Neural cell (in vitro differentiated cells): ENCODE data around the gene NCF2. TPM values are rescaled to one million over a fixed set of nuclear protein-coding genes. Genes with fewer than 3 reads are reported as not detected.

Experiments used
- H2AFZ ChIP-seq: fragments of 200-600, 300-800 bp; sonication (generic), shearing (Covaris generic); 2 replicates; pipeline ENCODE4 v1.6.0; 2014; ENCODE audit warnings: low read depth, mild to moderate bottlenecking, antibody characterized with exemption, low read length, moderate library complexity
- H3F3A ChIP-seq: fragments of 200-600 bp; shearing (Covaris generic); 2 replicates; pipeline ENCODE4 v1.6.1; 2016; ENCODE audit warnings: mild to moderate bottlenecking, moderate library complexity, mixed read lengths, antibody characterized with exemption, low read length; ENCODE audit not compliant: insufficient read depth, poor library complexity, severe bottlenecking
- H3K27ac ChIP-seq: fragments of 200-600, 300-800 bp; sonication (generic), shearing (Covaris generic); 2 replicates; pipeline ENCODE4 v1.5.1; 2014; ENCODE audit warnings: mild to moderate bottlenecking, low read length, moderate library complexity
- H3K27me3 ChIP-seq: fragments of 300-800, 200-600 bp; sonication (generic), shearing (Covaris generic); 2 replicates; pipeline ENCODE4 v1.6.0; 2014; ENCODE audit warnings: mild to moderate bottlenecking, low read depth, low read length, moderate library complexity; ENCODE audit not compliant: insufficient read depth
- H3K36me3 ChIP-seq: fragments of 300-800, 200-600 bp; sonication (generic), shearing (Covaris generic); 2 replicates; pipeline ENCODE4 v1.5.1; 2014; ENCODE audit warnings: mild to moderate bottlenecking, antibody characterized with exemption, low read length, moderate library complexity; ENCODE audit not compliant: insufficient read depth
- H3K4me2 ChIP-seq: fragments of 300-800, 200-600 bp; sonication (generic), shearing (Covaris generic); 2 replicates; pipeline ENCODE4 v1.6.0; 2014; ENCODE audit warnings: mild to moderate bottlenecking, low read length
- H3K4me3 ChIP-seq: fragments of 300-800, 200-600 bp; sonication (generic), shearing (Covaris generic); 2 replicates; pipeline ENCODE4 v1.5.1; 2014; ENCODE audit warnings: mild to moderate bottlenecking, low read length, moderate library complexity
- H3K79me2 ChIP-seq: fragments of 200-600 bp; shearing (Covaris generic); replicated peaks from 2 replicates; pipeline ENCODE4 v1.6.0; 2014; ENCODE audit warnings: mild to moderate bottlenecking, low read length, moderate library complexity; ENCODE audit not compliant: insufficient read depth
- H3K9ac ChIP-seq: fragments of 300-800, 200-600 bp; sonication (generic), shearing (Covaris generic); 2 replicates; pipeline ENCODE4 v1.6.1; 2016; ENCODE audit warnings: mild to moderate bottlenecking, low read length, mixed read lengths
- H3K9me2 ChIP-seq: fragments of 200-600 bp; shearing (Covaris generic); 2 replicates; pipeline ENCODE4 v1.6.1; 2016; ENCODE audit warnings: mild to moderate bottlenecking, low read length, mixed read lengths; ENCODE audit not compliant: insufficient read depth
- H3K9me3 ChIP-seq: fragments of 200-600, 300-800 bp; sonication (generic), shearing (Covaris generic); 2 replicates; pipeline ENCODE4 v1.6.1; 2016; ENCODE audit warnings: mild to moderate bottlenecking, mixed run types, low read length, moderate library complexity, mixed read lengths
- H4K20me1 ChIP-seq: fragments of 200-600 bp; shearing (Covaris generic); 2 replicates; pipeline ENCODE4 v1.6.1; 2016; ENCODE audit warnings: mild to moderate bottlenecking, mixed run types; ENCODE audit not compliant: insufficient read depth
- CTCF ChIP-seq: fragments of 450-650 bp; IDR thresholded peaks from 2 replicates; pipeline ENCODE4 v1.5.1; 2014; ENCODE audit warnings: antibody characterized with exemption, mild to moderate bottlenecking, moderate library complexity; ENCODE audit not compliant: poor library complexity, severe bottlenecking
- EP300 ChIP-seq: fragments of 450-650 bp; conservative IDR thresholded peaks from 2 replicates; pipeline ENCODE4 v1.6.1; 2014; ENCODE audit warnings: antibody characterized with exemption, mild to moderate bottlenecking, moderate library complexity; ENCODE audit not compliant: poor library complexity, severe bottlenecking
- EZH2 ChIP-seq: fragments of 200-600, 300-800 bp; shearing (Covaris generic), sonication (generic); IDR thresholded peaks from 2 replicates; pipeline ENCODE4 v1.6.1; 2014; ENCODE audit warnings: antibody characterized with exemption, low read length, borderline replicate concordance, mild to moderate bottlenecking; ENCODE audit not compliant: insufficient read depth, poor library complexity, severe bottlenecking
- MXI1 ChIP-seq: fragments of 450-650 bp; conservative IDR thresholded peaks from 2 replicates; pipeline ENCODE4 v1.6.1; 2014; ENCODE audit warnings: antibody characterized with exemption, mild to moderate bottlenecking; ENCODE audit not compliant: poor library complexity, severe bottlenecking
- POLR2AphosphoS5 ChIP-seq: IDR thresholded peaks from 2 replicates; pipeline ENCODE4 v1.6.1; 2012
- RAD21 ChIP-seq: fragments of 450-650 bp; conservative IDR thresholded peaks from 2 replicates; pipeline ENCODE4 v1.6.1; 2014; ENCODE audit warnings: antibody characterized with exemption, mild to moderate bottlenecking, moderate library complexity
- REST ChIP-seq: IDR thresholded peaks from 2 replicates; pipeline ENCODE4 v1.6.1; 2012; ENCODE audit warnings: borderline replicate concordance
- SMC3 ChIP-seq: fragments of 450-650 bp; conservative IDR thresholded peaks from 2 replicates; pipeline ENCODE4 v1.6.1; 2014; ENCODE audit warnings: antibody characterized with exemption, mild to moderate bottlenecking, moderate library complexity; ENCODE audit not compliant: poor library complexity
- TAF1 ChIP-seq: IDR thresholded peaks from 2 replicates; pipeline ENCODE4 v1.6.1; 2012; ENCODE audit warnings: low read depth
- polyA plus RNA-seq: library from polyadenylated mRNA; depleted of rRNA; stranded (reverse); fragments of >200 nt; gene quantifications from 2 replicates; pipeline ENCODE4 v1.2.3, GENCODE V29; 2014

NCF2 gene
- polyA plus RNA-seq, 1 donor from 2014 or later = not detected

GRCh38 chr1:183520379-183520778, 69.9 kb downstream of the NCF2 start:
- H3K27me3 ChIP-seq = no peaks in the 10 kb centered on the region
- no peak overlapping the region for H3K27ac ChIP-seq
- H3K9ac ChIP-seq = no peak overlapping the region
- no peak overlapping the region for H3K4me3 ChIP-seq
- no peak overlapping the region for H2AFZ ChIP-seq
- no peak overlapping the region for H3K4me2 ChIP-seq
- H3F3A ChIP-seq = no peaks in the 10 kb centered on the region
- TF ChIP-seq RAD21 (no peak), SMC3 (no peak), EP300 (no peak), TAF1 (no peak)
- no peaks in the 10 kb centered on the region for H4K20me1 ChIP-seq
- H3K9me3 ChIP-seq = no peaks in the 10 kb centered on the region
- no peaks in the 10 kb centered on the region for H3K79me2 ChIP-seq
- peaks cover 16% of the 10 kb centered on the region for H3K36me3 ChIP-seq
- no peaks in the 10 kb centered on the region for H3K9me2 ChIP-seq

- H3K27ac ChIP-seq = no peak overlapping the region
- no peaks in the 10 kb centered on the region for H3F3A ChIP-seq
- no peak overlapping the region for H3K4me2 ChIP-seq
- peaks cover 16% of the 10 kb centered on the region for H3K36me3 ChIP-seq
- TF ChIP-seq EZH2 = no peak
- no peak for TF ChIP-seq EP300
- TF ChIP-seq POLR2AphosphoS5 = no peak
- TF ChIP-seq RAD21 = no peak
- TF ChIP-seq TAF1 = no peak
- no peak for TF ChIP-seq REST
- no peak for TF ChIP-seq CTCF
- TF ChIP-seq MXI1 = no peak
- no peak for TF ChIP-seq SMC3
- no peak overlapping the region for H3K4me3 ChIP-seq
- no peaks in the 10 kb centered on the region for H4K20me1 ChIP-seq
- H3K9ac ChIP-seq = no peak overlapping the region
- no peak overlapping the region for H2AFZ ChIP-seq
- H3K79me2 ChIP-seq = no peaks in the 10 kb centered on the region
- no peaks in the 10 kb centered on the region for H3K9me3 ChIP-seq
- H3K9me2 ChIP-seq = no peaks in the 10 kb centered on the region
- H3K27me3 ChIP-seq = no peaks in the 10 kb centered on the region
Measured at GRCh38 chr1:183517401-183517800, 72.9 kb downstream of the NCF2 start.

- H4K20me1 ChIP-seq = no peaks in the 10 kb centered on the region
- no peak overlapping the region for H3K9ac ChIP-seq
- H3F3A ChIP-seq = no peaks in the 10 kb centered on the region
- TF ChIP-seq TAF1 (no peak), REST (no peak), SMC3 (no peak), POLR2AphosphoS5 (no peak), EP300 (no peak), EZH2 (no peak), RAD21 (no peak), MXI1 (no peak), CTCF (no peak)
- no peaks in the 10 kb centered on the region for H3K27me3 ChIP-seq
- H2AFZ ChIP-seq = no peak overlapping the region
- no peak overlapping the region for H3K27ac ChIP-seq
- no peaks in the 10 kb centered on the region for H3K9me2 ChIP-seq
- no peaks in the 10 kb centered on the region for H3K79me2 ChIP-seq
- no peak overlapping the region for H3K4me2 ChIP-seq
- no peak overlapping the region for H3K4me3 ChIP-seq
- H3K9me3 ChIP-seq = no peaks in the 10 kb centered on the region
- H3K36me3 ChIP-seq = peaks cover 16% of the 10 kb centered on the region
Measured at GRCh38 chr1:183516725-183517124, 73.5 kb downstream of the NCF2 start.
